HG02588 (cell line): ENCODE data around the gene VPS18.

Source experiments
- ATAC-seq: cut with Tn5 transposase; IDR thresholded peaks from one replicate; pipeline ENCODE4 v1.9.1; 2021; ENCODE audit warnings: mild to moderate bottlenecking, moderate library complexity; ENCODE audit not compliant: unreplicated experiment

Gene VPS18

GRCh38 chr15:40952301-40952900 is 58.2 kb downstream of the VPS18 start:
- ATAC-seq: no peak

- peak; percentile 91 for ATAC-seq
These were observed 58.9 kb downstream of the VPS18 start, which contains the start of gene CHAC1 for GRCh38 chr15:40952901-40953712. CHAC1 (plus strand) TSS chr15:40953471; CDS start chr15:40953584, 113 bp downstream.
